Activated T-cell treated with anti-CD3 and anti-CD28 coated beads, Interleukin-2, amount 50 U/mL, for 72 hours (primary cell): ENCODE results near the gene KCNN1. TPM values are rescaled to one million over a fixed set of nuclear protein-coding genes. Genes with fewer than 3 reads are reported as not detected.
A peak's percentile ranks its signal among the peaks of the same experiment; 100 is the strongest.
"Not testable (repeated sequence)": the region's sequence is repeated elsewhere in the genome, so short reads cannot be mapped to it uniquely, and the experiment has no call there.

ENCODE experiments used
- ATAC-seq, 2 donors: fragments of 150-1000 bp; cut with Tn5 transposase; replicated peaks in 1 of 2; 2 replicates each; pipeline ENCODE4 v1.10.0; 2021; ENCODE audit warnings: moderate library complexity in 2 of 2, mild to moderate bottlenecking in 1 of 2
- DNase-seq, 2 donors: peaks; one replicate each; pipeline ENCODE4 v3.0.0; 2021 to 2022; ENCODE audit warnings: mixed read lengths in 1 of 2
- H3K27ac Mint-ChIP-seq: one replicate; pipeline ENCODE4 v1.8.0; 2022; ENCODE audit warnings: mild to moderate bottlenecking, moderate library complexity, mixed read lengths
- H3K27me3 Mint-ChIP-seq: one replicate; pipeline ENCODE4 v1.8.0; 2022; ENCODE audit warnings: low read depth, mixed read lengths
- H3K36me3 Mint-ChIP-seq, 2 donors: one replicate each; pipeline ENCODE4 v1.8.0; 2022; ENCODE audit warnings: mixed read lengths in 2 of 2, mild to moderate bottlenecking in 1 of 2; ENCODE audit not compliant: insufficient read depth in 2 of 2
- H3K4me1 Mint-ChIP-seq: one replicate; pipeline ENCODE4 v1.8.0; 2022; ENCODE audit warnings: low read depth, mixed read lengths
- H3K4me3 Mint-ChIP-seq, 2 donors: one replicate each; pipeline ENCODE4 v1.8.0; 2022; ENCODE audit warnings: mild to moderate bottlenecking in 2 of 2, mixed read lengths in 2 of 2, moderate library complexity in 2 of 2
- H3K9me3 Mint-ChIP-seq, 2 donors: one replicate each; pipeline ENCODE4 v1.8.0; 2022; ENCODE audit warnings: mixed read lengths in 2 of 2
- total RNA-seq, 2 donors: library from RNA; stranded (reverse); gene quantifications; one replicate each; pipeline ENCODE4 v1.2.3, GENCODE V29; 2022

KCNN1 gene
- total RNA-seq, 2 donors from 2014 or later, result 0.69 to 1.2 TPM

- Mint-ChIP-seq H3K36me3 (peaks cover 5% of the 10 kb centered on the region in 2 donors), H3K4me3 (peak overlapping the region; percentile 72 to 86), H3K27ac (peak overlapping the region; percentile 56), H3K4me1 (peaks cover 78% of the 10 kb centered on the region), H3K9me3 (peaks cover 0 to 2% of the 10 kb centered on the region in 2 donors), H3K27me3 (no peaks in the 10 kb centered on the region)
- no peak for ATAC-seq
- no peak for DNase-seq
Measured at GRCh38 chr19:18020212-18021085, 53.5 kb downstream of the KCNN1 start.

- Mint-ChIP-seq H3K4me1 (peaks cover 75% of the 10 kb centered on the region), H3K4me3 (peak overlapping the region; percentile 72 to 86), H3K36me3 (peaks cover 0 to 4% of the 10 kb centered on the region in 2 donors), H3K27me3 (no peaks in the 10 kb centered on the region), H3K9me3 (peaks cover 0 to 2% of the 10 kb centered on the region in 2 donors), H3K27ac (peak overlapping the region; percentile 51)
- peak; percentile 69 to 71 for ATAC-seq
- peak; percentile 80 to 83 for DNase-seq
Measured at GRCh38 chr19:18021121-18021755, 54.3 kb downstream of the KCNN1 start.

GRCh38 chr19:18023622-18024251 is 56.8 kb downstream of the KCNN1 start:
- Mint-ChIP-seq H3K4me1 (peaks cover 62% of the 10 kb centered on the region), H3K27ac (peak overlapping the region; percentile 76), H3K36me3 (peaks cover 0 to 4% of the 10 kb centered on the region in 2 donors), H3K4me3 (peak overlapping the region; percentile 75 to 78), H3K27me3 (no peaks in the 10 kb centered on the region), H3K9me3 (peaks cover 0 to 2% of the 10 kb centered on the region in 2 donors)
- DNase-seq (peak in 1 of 2 donors; percentile 46), ATAC-seq (peak; percentile 5 to 23)

- no peak for DNase-seq
- peaks cover 0 to 2% of the 10 kb centered on the region in 2 donors for H3K9me3 Mint-ChIP-seq
- ATAC-seq, result no peak
- H3K27me3 Mint-ChIP-seq, result no peaks in the 10 kb centered on the region
- H3K36me3 Mint-ChIP-seq, result peaks cover 0 to 4% of the 10 kb centered on the region in 2 donors
- no peak overlapping the region for H3K27ac Mint-ChIP-seq
- H3K4me3 Mint-ChIP-seq, result no peak overlapping the region
- H3K4me1 Mint-ChIP-seq, result peaks cover 42% of the 10 kb centered on the region
Measured at GRCh38 chr19:18027151-18027550, 60.2 kb downstream of the KCNN1 start.

- Mint-ChIP-seq H3K27ac (no peak overlapping the region), H3K4me1 (peaks cover 17% of the 10 kb centered on the region), H3K27me3 (no peaks in the 10 kb centered on the region), H3K9me3 (no peaks in the 10 kb centered on the region), H3K4me3 (no peak overlapping the region), H3K36me3 (peaks cover 0 to 1% of the 10 kb centered on the region in 2 donors)
- DNase-seq (no peak), ATAC-seq (peak in 1 of 2 donors; percentile 31)
Measured at GRCh38 chr19:18029617-18030338, 62.9 kb downstream of the KCNN1 start.

GRCh38 chr19:18031401-18031800 is 64.5 kb downstream of the KCNN1 start:
- ATAC-seq, result peak in 1 of 2 donors; percentile 10
- DNase-seq, H3K4me3 Mint-ChIP-seq, H3K27me3 Mint-ChIP-seq, H3K9me3 Mint-ChIP-seq, H3K27ac Mint-ChIP-seq, H3K36me3 Mint-ChIP-seq: not testable (repeated sequence)
- peaks cover 14% of the 10 kb centered on the region for H3K4me1 Mint-ChIP-seq

- H3K36me3 Mint-ChIP-seq, H3K9me3 Mint-ChIP-seq, H3K4me3 Mint-ChIP-seq, H3K27me3 Mint-ChIP-seq, H3K27ac Mint-ChIP-seq, ATAC-seq, DNase-seq: not testable (repeated sequence)
- peaks cover 12% of the 10 kb centered on the region for H3K4me1 Mint-ChIP-seq
Measured at GRCh38 chr19:18032102-18032501, 65.2 kb downstream of the KCNN1 start.

- Mint-ChIP-seq H3K27ac (no peak overlapping the region), H3K9me3 (peaks cover 0 to 6% of the 10 kb centered on the region in 2 donors), H3K36me3 (peaks cover 3 to 4% of the 10 kb centered on the region in 2 donors), H3K4me3 (no peak overlapping the region), H3K4me1 (peaks cover 41% of the 10 kb centered on the region), H3K27me3 (no peaks in the 10 kb centered on the region)
- ATAC-seq (no peak), DNase-seq (no peak)
Measured at GRCh38 chr19:18041054-18041453, 74.1 kb downstream of the KCNN1 start.

- Mint-ChIP-seq H3K27me3 (no peaks in the 10 kb centered on the region), H3K4me1 (peaks cover 51% of the 10 kb centered on the region), H3K9me3 (peaks cover 0 to 6% of the 10 kb centered on the region in 2 donors), H3K36me3 (peaks cover 3 to 4% of the 10 kb centered on the region in 2 donors), H3K27ac (peak overlapping the region; percentile 71), H3K4me3 (peak overlapping the region; percentile 51 to 82)
- DNase-seq (no peak), ATAC-seq (no peak)
Measured at GRCh38 chr19:18043676-18044075, 76.8 kb downstream of the KCNN1 start.

GRCh38 chr19:18044825-18045304 is 78.0 kb downstream of the KCNN1 start:
- Mint-ChIP-seq H3K27ac (peak overlapping the region; percentile 79), H3K4me3 (peak overlapping the region; percentile 81 to 82), H3K27me3 (no peaks in the 10 kb centered on the region), H3K36me3 (peaks cover 3 to 4% of the 10 kb centered on the region in 2 donors), H3K9me3 (peaks cover 0 to 6% of the 10 kb centered on the region in 2 donors), H3K4me1 (peaks cover 52% of the 10 kb centered on the region)
- peak; percentile 92 to 94 for DNase-seq
- peak; percentile 96 to 98 for ATAC-seq

GRCh38 chr19:18045307-18046050 is 78.6 kb downstream of the KCNN1 start:
- peak overlapping the region; percentile 79 for H3K27ac Mint-ChIP-seq
- peaks cover 3 to 4% of the 10 kb centered on the region in 2 donors for H3K36me3 Mint-ChIP-seq
- peak overlapping the region; percentile 81 to 82 for H3K4me3 Mint-ChIP-seq
- peaks cover 58% of the 10 kb centered on the region for H3K4me1 Mint-ChIP-seq
- peaks cover 0 to 6% of the 10 kb centered on the region in 2 donors for H3K9me3 Mint-ChIP-seq
- ATAC-seq, result peak in 1 of 2 donors; percentile 12
- H3K27me3 Mint-ChIP-seq, result no peaks in the 10 kb centered on the region
- DNase-seq, result no peak
